Measurements from ENCODE around the gene SYNE3.
A peak's percentile ranks its signal among the peaks of the same experiment; 100 is the strongest.
"Not testable (repeated sequence)": the region's sequence is repeated elsewhere in the genome, so short reads cannot be mapped to it uniquely, and the experiment has no call there.

SYNE3 gene

GRCh38 chr14:95523051-95523814 lies 6.8 kb upstream of the SYNE3 start:
- no peak for DNase-seq

- no peak for DNase-seq
These were observed 6.1 kb upstream of the SYNE3 start for GRCh38 chr14:95522556-95522955.

- no peak for DNase-seq
These were observed 5.7 kb upstream of the SYNE3 start for GRCh38 chr14:95522116-95522515.

GRCh38 chr14:95521001-95521400 lies 4.6 kb upstream of the SYNE3 start:
- no peak for DNase-seq

GRCh38 chr14:95520346-95520745 lies 3.9 kb upstream of the SYNE3 start:
- DNase-seq: peak; percentile 34

- peak; percentile 70 for DNase-seq
These were observed 3.2 kb upstream of the SYNE3 start for GRCh38 chr14:95519699-95520098.

- peak; percentile 66 for DNase-seq
These were observed 1.7 kb upstream of the SYNE3 start for GRCh38 chr14:95518045-95518751.

GRCh38 chr14:95515596-95516552 lies 576 bp downstream of the SYNE3 start:
- DNase-seq: peak; percentile 89

GRCh38 chr14:95515080-95515489 lies 1.4 kb downstream of the SYNE3 start:
- DNase-seq: peak; percentile 81

- DNase-seq: peak; percentile 75
These were observed 2.0 kb downstream of the SYNE3 start for GRCh38 chr14:95514131-95515079.

- DNase-seq: no peak
These were observed 3.2 kb downstream of the SYNE3 start for GRCh38 chr14:95513291-95513690.

GRCh38 chr14:95511687-95512086 lies 4.8 kb downstream of the SYNE3 start:
- no peak for DNase-seq

GRCh38 chr14:95510804-95511203 lies 5.6 kb downstream of the SYNE3 start:
- no peak for DNase-seq

GRCh38 chr14:95510344-95510743 lies 6.1 kb downstream of the SYNE3 start:
- DNase-seq: not testable (repeated sequence)

- no peak for DNase-seq
These were observed 7.0 kb downstream of the SYNE3 start for GRCh38 chr14:95509495-95509894.

GRCh38 chr14:95508377-95508776 lies 8.1 kb downstream of the SYNE3 start:
- DNase-seq: no peak

GRCh38 chr14:95507701-95508103 lies 8.7 kb downstream of the SYNE3 start:
- peak; percentile 74 for DNase-seq

- peak; percentile 32 for DNase-seq
These were observed 9.3 kb downstream of the SYNE3 start for GRCh38 chr14:95507174-95507573.

GRCh38 chr14:95505030-95505589 lies 11.3 kb downstream of the SYNE3 start:
- peak; percentile 78 for DNase-seq

GRCh38 chr14:95504135-95505029 lies 12.1 kb downstream of the SYNE3 start:
- DNase-seq: no peak
